ENCODE data around the gene COG6. TPM values are rescaled to one million over a fixed set of nuclear protein-coding genes. Genes with fewer than 3 reads are reported as not detected.

Gene COG6
- total RNA-seq, 4 donors from 2014 or later = 16.8 to 24.3 (median 20.5) TPM

GRCh38 chr13:39665763-39666162 lies 10.3 kb downstream of the COG6 start:
- TF ChIP-seq POLR2A (IDR thresholded peaks at IDR 0.05) (no peak), CTCF (IDR thresholded peaks at IDR 0.05) (no peak)
- DNase-seq (ENCODE audit: low spot score in 2 of 2) = no peak
- intact Hi-C loops (cut with DNase I; ENCODE audit: low total_unique reads) = no loop called here
- H3K4me3 ChIP-seq (ENCODE audit: low read depth, poor library complexity, severe bottlenecking) = no peak overlapping the region
- 87 to 88% methylated on average over 1 of the region's 1 CpG for WGBS, 2 donors

- 94% methylated on average over 2 of the region's 2 CpGs for WGBS, 2 donors
- DNase-seq (ENCODE audit: low spot score in 2 of 2) = no peak
- intact Hi-C loops (cut with DNase I; ENCODE audit: low total_unique reads) = no loop called here
- TF ChIP-seq CTCF (IDR thresholded peaks at IDR 0.05) (no peak), POLR2A (IDR thresholded peaks at IDR 0.05) (no peak)
- no peak overlapping the region for H3K4me3 ChIP-seq (ENCODE audit: low read depth, poor library complexity, severe bottlenecking)
These were observed 15.0 kb downstream of the COG6 start for GRCh38 chr13:39670445-39670844.

GRCh38 chr13:39672378-39673132 lies 17.1 kb downstream of the COG6 start:
- H3K4me3 ChIP-seq (ENCODE audit: low read depth, poor library complexity, severe bottlenecking) = no peak overlapping the region
- TF ChIP-seq CTCF (IDR thresholded peaks at IDR 0.05) = no peak
- intact Hi-C loops (cut with DNase I; ENCODE audit: low total_unique reads) = no loop called here
- no peak for DNase-seq (ENCODE audit: low spot score in 2 of 2)
- 97 to 98% methylated on average over 3 of the region's 3 CpGs for WGBS, 2 donors

- TF ChIP-seq CTCF (IDR thresholded peaks at IDR 0.05) (no peak), POLR2A (IDR thresholded peaks at IDR 0.05) (no peak)
- WGBS, 2 donors = 63 to 65% methylated on average over 3 of the region's 3 CpGs
- intact Hi-C loops (cut with DNase I; ENCODE audit: low total_unique reads) = no loop called here
- DNase-seq (ENCODE audit: low spot score in 2 of 2) = no peak
- no peak overlapping the region for H3K4me3 ChIP-seq (ENCODE audit: low read depth, poor library complexity, severe bottlenecking)
These were observed 20.4 kb downstream of the COG6 start for GRCh38 chr13:39675904-39676303.

- no peak for DNase-seq (ENCODE audit: low spot score in 2 of 2)
- no peak overlapping the region for H3K4me3 ChIP-seq (ENCODE audit: low read depth, poor library complexity, severe bottlenecking)
- intact Hi-C loops (cut with DNase I; ENCODE audit: low total_unique reads) = no loop called here
- WGBS, 2 donors = 93 to 100% methylated on average over 1 of the region's 1 CpG
- TF ChIP-seq CTCF (IDR thresholded peaks at IDR 0.05) = no peak
- TF ChIP-seq POLR2A (IDR thresholded peaks at IDR 0.05) = no peak
These were observed 20.9 kb downstream of the COG6 start for GRCh38 chr13:39676315-39676876.
